G401.6 (cell line): Measurements from ENCODE around the gene PRDM16.

Experiments
- FAIRE-seq: peaks from 2 replicates; lab custom pipeline; 2012; peaks lifted over from hg19 to GRCh38; lab: Jason Lieb, UNC

Gene PRDM16

GRCh38 chr1:3245344-3245743 lies 176.3 kb downstream of the PRDM16 start:
- FAIRE-seq: no peak

GRCh38 chr1:3245768-3246167 lies 176.8 kb downstream of the PRDM16 start:
- FAIRE-seq: no peak

DNA sequence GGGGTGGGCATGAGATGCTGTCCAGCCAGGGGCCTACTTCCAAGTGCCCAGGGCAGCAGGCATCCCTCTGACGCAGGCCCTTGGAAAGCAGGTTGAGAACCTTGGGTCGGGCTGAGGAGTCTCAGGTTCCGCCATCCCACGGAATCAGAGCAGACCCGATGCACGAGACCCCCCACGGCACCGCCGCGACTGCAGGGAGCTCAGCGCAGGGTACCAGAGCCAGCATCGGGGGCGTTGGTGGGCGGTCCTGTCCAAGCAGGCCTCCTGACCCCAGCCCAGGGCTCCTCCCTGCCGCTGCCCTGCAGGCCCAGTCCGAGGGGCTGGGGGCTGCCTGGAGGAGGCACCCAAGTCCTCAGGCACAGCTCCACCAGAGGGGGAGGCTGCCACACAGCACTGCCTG lies 177.2 kb downstream of the PRDM16 start:
- FAIRE-seq: no peak

DNA sequence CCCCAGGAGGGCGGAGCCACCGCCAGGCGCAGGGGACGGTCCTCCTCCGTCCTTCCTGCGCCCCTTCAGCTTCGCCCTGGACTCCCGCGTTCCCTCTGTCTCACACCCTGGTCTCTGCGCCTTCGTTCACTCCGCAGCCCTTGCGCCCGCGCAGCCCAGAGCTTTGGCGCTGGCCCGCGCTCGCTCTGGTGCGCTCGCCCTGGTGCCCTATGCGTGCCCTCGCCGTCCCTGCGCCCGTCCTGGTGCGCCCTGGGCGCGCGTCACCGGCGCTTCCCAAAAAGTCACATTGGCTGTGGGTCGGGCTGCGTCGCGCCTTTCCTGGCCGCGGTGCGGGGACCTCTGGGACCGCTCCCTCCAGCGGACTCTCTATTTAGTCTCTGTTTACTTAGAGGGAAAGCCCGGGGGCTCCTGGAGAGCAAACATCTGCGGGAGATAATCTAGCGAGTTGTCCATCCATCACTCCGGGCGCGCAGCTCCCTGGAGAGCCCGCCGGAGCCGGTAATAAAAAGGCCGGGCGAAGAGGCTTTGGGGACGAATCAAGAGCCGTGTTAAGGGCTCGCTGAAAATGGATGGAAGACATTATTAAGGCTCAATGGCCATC lies 178.6 kb downstream of the PRDM16 start:
- no peak for FAIRE-seq

DNA sequence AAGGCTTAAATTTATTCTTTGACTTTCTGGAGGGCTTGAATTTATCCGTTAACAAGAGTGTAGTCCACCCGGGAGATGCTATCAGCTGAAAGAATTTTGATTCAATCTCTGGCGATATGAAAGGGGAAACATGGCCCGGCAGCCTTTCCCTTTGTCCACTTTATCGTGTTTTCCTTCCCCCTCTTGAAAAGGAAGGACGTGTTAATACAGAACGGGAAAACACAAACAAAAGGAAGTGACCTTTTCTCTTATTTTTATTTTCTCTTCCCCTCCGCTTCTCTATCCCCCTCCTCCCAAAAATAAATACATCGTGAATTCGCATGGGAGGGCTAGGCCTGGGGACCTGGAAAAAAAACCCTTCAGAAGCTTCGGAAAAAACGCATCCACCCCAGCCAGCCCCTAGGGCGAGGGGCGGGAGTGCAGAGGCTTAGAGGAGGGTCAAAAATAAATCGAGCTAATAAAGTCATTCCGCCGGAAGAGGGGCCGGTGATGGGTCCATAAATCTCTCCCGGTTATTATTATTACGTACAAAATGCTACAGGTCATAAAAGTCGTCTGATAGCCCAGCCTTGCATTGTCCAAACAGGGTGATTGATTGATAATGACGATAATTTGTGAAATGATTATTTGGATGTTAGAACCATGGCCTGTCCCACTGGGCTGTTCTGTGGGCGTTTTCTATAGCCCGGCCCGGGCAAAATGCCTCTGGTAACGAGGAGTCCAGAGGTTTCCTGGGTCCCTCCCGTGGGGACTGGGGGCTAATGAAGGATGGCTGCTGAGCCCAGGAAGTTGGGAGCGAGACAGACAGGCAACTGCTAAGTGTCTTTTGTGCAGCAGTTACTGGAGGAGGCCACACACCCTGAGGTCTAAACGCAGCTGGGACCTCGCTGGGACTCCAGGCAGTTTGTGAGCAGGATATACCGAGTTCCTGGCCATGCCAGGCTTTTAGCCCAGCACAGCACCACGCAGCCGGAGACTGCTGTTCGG lies 179.4 kb downstream of the PRDM16 start:
- no peak for FAIRE-seq

DNA sequence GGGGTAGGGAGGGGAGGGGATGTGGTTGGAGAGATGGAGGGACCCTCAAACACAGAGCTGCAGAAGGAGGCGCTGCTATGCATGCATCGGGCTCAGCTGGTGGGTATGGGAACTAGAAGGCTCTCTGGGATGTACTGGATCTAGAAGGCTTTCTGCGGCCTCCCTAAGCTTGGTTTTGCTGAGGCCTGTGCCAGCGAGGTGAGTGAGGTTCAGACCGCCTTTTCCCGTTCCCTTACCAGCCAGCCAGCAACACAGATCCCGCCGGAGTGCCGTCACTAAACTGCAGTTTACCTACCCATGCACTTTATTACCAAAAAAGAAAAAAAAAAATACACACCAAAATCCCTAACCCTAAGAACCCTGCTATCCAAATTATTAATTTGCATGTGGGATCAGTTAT lies 180.2 kb downstream of the PRDM16 start:
- no peak for FAIRE-seq

GRCh38 chr1:3249631-3250501 lies 180.9 kb downstream of the PRDM16 start:
- FAIRE-seq: no peak

DNA sequence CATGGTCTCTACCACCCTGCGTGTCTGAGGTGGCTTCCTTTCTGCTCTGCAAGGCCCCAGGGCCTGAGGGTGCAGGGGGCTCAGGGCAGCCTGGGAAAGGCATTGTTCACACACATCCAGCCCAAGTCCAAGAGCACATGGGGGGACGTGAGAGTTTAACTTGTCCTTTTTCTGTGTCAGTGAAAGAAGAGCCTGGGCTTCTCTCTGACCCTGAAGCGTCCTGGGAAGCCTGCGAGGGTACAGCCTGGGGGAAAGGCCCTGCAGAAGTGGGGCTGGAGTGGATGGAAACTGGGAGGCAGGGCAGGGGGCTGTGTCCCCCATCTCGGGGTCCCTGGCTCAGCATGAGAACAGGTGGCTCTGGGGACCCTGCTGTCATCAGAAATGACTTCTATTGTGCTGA lies 181.6 kb downstream of the PRDM16 start:
- no peak for FAIRE-seq

DNA sequence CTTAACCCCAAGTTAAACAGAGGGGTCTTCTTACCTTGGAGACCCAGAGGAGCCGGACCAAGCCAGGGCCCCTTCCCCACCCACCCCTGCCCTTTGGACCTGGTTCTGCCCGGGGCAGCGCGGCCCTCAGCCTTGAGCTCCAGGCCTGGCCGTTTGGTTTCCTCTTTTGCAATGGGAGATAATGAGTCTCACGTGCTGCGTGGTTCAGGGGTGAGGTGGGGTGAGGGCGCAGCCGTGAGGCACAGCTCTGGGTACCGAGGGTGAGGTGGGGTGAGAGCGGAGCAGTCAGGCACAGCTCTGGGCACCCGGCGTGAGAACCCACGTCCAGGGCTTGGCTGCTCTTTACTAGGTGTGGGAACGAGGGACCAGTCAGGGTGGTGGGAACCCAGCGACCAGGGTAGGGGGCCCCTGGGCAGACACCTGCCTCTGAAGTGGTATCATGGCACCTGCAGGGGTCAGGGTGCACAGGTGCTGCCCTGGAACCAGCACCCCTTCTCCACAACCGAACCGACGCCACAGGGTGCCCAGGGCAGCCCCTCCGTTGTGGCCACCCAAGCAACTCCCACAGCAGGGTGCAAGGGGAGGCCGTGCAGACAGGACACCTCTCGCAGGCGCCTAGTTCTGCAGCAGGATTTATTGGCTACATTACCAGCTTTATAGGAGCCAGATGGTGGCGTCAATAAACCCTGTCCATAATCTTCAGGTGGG lies 182.2 kb downstream of the PRDM16 start:
- FAIRE-seq: no peak

- FAIRE-seq: no peak
Measured at GRCh38 chr1:3251807-3252428, 182.9 kb downstream of the PRDM16 start.

DNA sequence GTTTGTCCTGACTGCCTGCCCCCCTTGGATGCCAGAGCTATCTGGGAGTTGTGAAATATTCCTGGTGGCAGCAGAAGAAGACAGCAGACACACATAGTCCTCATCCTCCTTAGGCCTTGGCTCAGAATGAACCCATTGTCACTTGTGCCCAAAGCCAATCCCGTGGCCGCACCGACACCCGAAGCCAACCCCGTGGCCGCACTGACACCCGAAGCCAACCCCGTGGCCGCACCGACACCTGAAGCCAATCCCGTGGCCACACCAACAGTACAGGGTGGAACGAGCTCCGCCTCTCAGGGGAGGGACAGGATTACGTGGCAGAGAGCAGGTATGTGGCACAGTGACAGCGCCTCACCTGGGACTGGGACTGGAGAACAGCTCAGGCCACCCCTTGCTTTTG lies 186.7 kb downstream of the PRDM16 start:
- no peak for FAIRE-seq

DNA sequence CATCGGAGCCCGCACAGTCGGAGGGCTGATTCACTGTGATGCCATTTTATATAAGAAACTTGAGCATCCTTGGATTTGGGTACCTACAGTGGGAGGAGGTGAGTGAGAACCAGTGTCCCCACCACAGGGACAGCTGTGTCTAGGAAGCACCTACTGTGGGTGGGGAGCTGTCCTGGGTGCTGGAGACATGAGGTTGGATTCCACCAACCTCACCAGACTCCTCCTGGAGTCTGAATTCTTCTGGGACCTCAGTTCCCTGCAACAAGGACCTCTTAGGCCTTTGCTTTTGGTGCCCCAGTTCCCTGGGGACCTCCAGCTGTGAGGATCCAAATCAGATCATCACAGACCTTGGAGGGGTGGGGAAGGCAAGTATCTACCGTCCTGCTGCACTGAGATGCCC lies 188.8 kb downstream of the PRDM16 start:
- no peak for FAIRE-seq

- FAIRE-seq: no peak
Measured at GRCh38 chr1:3258386-3259003, 189.5 kb downstream of the PRDM16 start.

GRCh38 chr1:3259020-3259419 lies 190.0 kb downstream of the PRDM16 start:
- FAIRE-seq: no peak

GRCh38 chr1:3261007-3261968 lies 192.3 kb downstream of the PRDM16 start:
- no peak for FAIRE-seq

DNA sequence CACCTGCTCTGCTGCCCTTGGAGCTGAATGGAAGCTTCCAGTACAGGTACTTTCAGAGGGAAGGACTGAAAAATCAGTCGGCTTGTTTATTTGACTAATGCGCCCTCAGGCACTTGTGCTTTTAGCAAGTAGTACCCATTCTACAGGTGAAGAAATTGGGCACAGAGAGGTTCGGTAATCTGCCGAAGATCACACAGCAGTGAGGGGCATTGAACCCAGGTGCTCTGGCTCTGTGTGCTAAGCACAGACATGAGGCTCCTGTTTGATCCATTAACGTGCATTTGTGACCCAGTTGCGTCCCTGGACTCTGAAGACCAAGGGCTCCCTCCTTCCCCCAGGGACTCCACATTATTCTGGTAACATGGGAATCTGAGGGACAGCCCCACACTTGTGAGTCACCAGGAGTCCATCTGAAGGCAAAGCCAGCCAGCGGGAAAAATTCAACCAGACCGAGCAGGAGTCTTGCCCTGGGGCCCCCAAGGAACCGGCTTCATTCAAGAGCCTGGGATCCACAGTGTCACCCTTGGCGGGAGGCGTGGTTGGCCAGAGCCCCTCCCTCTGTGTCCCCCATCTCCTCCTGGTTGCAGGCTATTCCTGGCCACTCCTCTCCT lies 193.1 kb downstream of the PRDM16 start:
- no peak for FAIRE-seq

- FAIRE-seq: no peak
Measured at GRCh38 chr1:3262681-3263286, 193.8 kb downstream of the PRDM16 start.

DNA sequence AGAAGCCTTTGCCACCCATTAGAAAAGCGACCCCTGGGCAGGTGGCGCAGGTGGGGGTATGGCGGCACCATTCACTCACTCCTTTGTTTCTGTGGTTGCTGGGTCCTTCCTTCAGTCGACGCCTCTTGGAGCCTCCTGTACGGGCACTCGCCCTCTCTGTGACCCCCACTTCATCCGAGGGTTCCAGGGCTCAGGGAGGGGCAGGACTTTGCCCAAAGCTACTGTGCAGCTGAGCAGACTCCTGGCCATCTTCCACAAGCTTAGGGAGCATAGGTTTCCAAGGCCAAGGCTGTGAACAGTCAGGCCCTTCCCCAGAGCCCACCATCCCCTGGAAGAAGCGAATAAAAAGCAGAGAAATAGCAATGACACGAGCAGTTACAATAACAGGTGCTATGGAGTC lies 194.8 kb downstream of the PRDM16 start:
- FAIRE-seq: no peak

DNA sequence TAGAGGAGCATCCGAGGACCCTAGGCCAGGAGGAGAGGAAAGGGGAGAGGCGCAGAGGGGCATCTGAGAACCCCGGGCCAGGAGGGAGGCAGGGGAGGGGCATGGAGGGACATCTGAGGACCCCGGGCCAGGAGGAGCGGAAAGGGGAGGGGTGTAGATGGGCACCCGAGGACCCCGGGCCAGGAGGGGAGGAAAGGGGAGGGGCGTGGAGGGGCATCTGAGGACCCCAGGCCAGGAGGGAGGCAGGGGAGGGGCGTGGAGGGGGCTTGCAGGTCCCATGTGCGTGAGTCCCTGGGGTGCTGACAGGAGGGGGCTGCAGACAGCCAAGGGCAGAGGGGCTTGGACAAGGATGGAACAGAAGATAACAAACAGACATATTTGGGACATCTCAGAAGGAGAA lies 195.5 kb downstream of the PRDM16 start:
- FAIRE-seq: no peak
